KOPT-K1 (cell line): Measurements from ENCODE around the gene MRI1.
"Not testable (repeated sequence)": the region's sequence is repeated elsewhere in the genome, so short reads cannot be mapped to it uniquely, and the experiment has no call there.

Experiments used
- H3K27ac ChIP-seq: fragments of 200-600 bp; sonication (generic); 2 replicates; pipeline ENCODE4 v1.5.1; 2016; ENCODE audit warnings: antibody characterized with exemption, mild to moderate bottlenecking, low read depth, low read length; ENCODE audit not compliant: poor library complexity, severe bottlenecking
- H3K36me3 ChIP-seq: fragments of 200-600 bp; sonication (generic); 2 replicates; pipeline ENCODE4 v1.5.1; 2017; ENCODE audit warnings: antibody characterized with exemption, mild to moderate bottlenecking, low read length, moderate library complexity; ENCODE audit not compliant: insufficient read depth
- H3K9me3 ChIP-seq: fragments of 200-600 bp; sonication (generic); 2 replicates; pipeline ENCODE4 v1.5.1; 2017; ENCODE audit warnings: antibody characterized with exemption, low read length, mild to moderate bottlenecking; ENCODE audit not compliant: insufficient read depth, poor library complexity, severe bottlenecking

The MRI1 gene

GRCh38 chr19:13770013-13770635, 5.8 kb downstream of the MRI1 start:
- H3K27ac ChIP-seq = no peak overlapping the region
- no peaks in the 10 kb centered on the region for H3K9me3 ChIP-seq
- peaks cover 43% of the 10 kb centered on the region for H3K36me3 ChIP-seq

GRCh38 chr19:13774217-13775191, 10.2 kb downstream of the MRI1 start, which contains the start of gene C19orf53:
Gene C19orf53 (plus strand): TSS chr19:13774456. CDS start chr19:13774478, 22 bp downstream.
- Histone ChIP-seq H3K27ac (peak within 1 kb of the TSS; percentile 83), H3K9me3 (no peaks in the 10 kb centered on the region), H3K36me3 (peaks cover 57% of the 10 kb centered on the region)

- H3K27ac ChIP-seq = no peak overlapping the region
- no peaks in the 10 kb centered on the region for H3K9me3 ChIP-seq
- H3K36me3 ChIP-seq = peaks cover 39% of the 10 kb centered on the region
These were observed 14.1 kb downstream of the MRI1 start for GRCh38 chr19:13778398-13778797.

- no peaks in the 10 kb centered on the region for H3K9me3 ChIP-seq
- H3K36me3 ChIP-seq = peaks cover 39% of the 10 kb centered on the region
- no peak overlapping the region for H3K27ac ChIP-seq
These were observed 14.5 kb downstream of the MRI1 start for GRCh38 chr19:13778847-13779246.

GRCh38 chr19:13779794-13780193, 15.5 kb downstream of the MRI1 start:
- not testable (repeated sequence) for H3K9me3 ChIP-seq, H3K27ac ChIP-seq
- peaks cover 39% of the 10 kb centered on the region for H3K36me3 ChIP-seq

GRCh38 chr19:13781547-13781946, 17.2 kb downstream of the MRI1 start:
- no peak overlapping the region for H3K27ac ChIP-seq
- H3K36me3 ChIP-seq = peaks cover 35% of the 10 kb centered on the region
- H3K9me3 ChIP-seq = no peaks in the 10 kb centered on the region

- H3K27ac ChIP-seq = no peak overlapping the region
- H3K36me3 ChIP-seq = peaks cover 25% of the 10 kb centered on the region
- H3K9me3 ChIP-seq = no peaks in the 10 kb centered on the region
These were observed 18.2 kb downstream of the MRI1 start for GRCh38 chr19:13782537-13782936.

GRCh38 chr19:13783565-13784500, 19.5 kb downstream of the MRI1 start:
- Histone ChIP-seq H3K27ac (no peak overlapping the region), H3K36me3 (peaks cover 12% of the 10 kb centered on the region), H3K9me3 (no peaks in the 10 kb centered on the region)

GRCh38 chr19:13784731-13785452, 20.6 kb downstream of the MRI1 start:
- peaks cover 1% of the 10 kb centered on the region; the same call in 1 of the 2 replicates for H3K36me3 ChIP-seq
- H3K27ac ChIP-seq = no peak overlapping the region
- H3K9me3 ChIP-seq = no peaks in the 10 kb centered on the region

GRCh38 chr19:13788991-13789390, 24.7 kb downstream of the MRI1 start:
- H3K36me3 ChIP-seq = no peaks in the 10 kb centered on the region
- peak overlapping the region; percentile 80 for H3K27ac ChIP-seq

GRCh38 chr19:13790354-13790753, 26.0 kb downstream of the MRI1 start:
- Histone ChIP-seq H3K27ac (no peak overlapping the region), H3K36me3 (no peaks in the 10 kb centered on the region), H3K9me3 (no peaks in the 10 kb centered on the region)

More at GRCh38 chr19:13788991-13789390, 24.7 kb downstream of the MRI1 start:
- H3K9me3 ChIP-seq = no peaks in the 10 kb centered on the region

- H3K36me3 ChIP-seq, H3K9me3 ChIP-seq, H3K27ac ChIP-seq: not testable (repeated sequence)
These were observed 29.0 kb downstream of the MRI1 start for GRCh38 chr19:13793317-13793716.

GRCh38 chr19:13794398-13794756, 30.1 kb downstream of the MRI1 start:
- Histone ChIP-seq H3K36me3 (no peaks in the 10 kb centered on the region), H3K27ac (peak overlapping the region; percentile 56), H3K9me3 (no peaks in the 10 kb centered on the region)
